GM18517 (cell line): ENCODE measurements around the gene CCDC24.

ENCODE experiments used
- ATAC-seq: cut with Tn5 transposase; IDR thresholded peaks from one replicate; pipeline ENCODE4 v1.9.1; 2021; ENCODE audit warnings: mild to moderate bottlenecking, moderate library complexity; ENCODE audit not compliant: unreplicated experiment

CCDC24 gene

GRCh38 chr1:43963006-43963405, 28.4 kb upstream of the CCDC24 start:
- no peak for ATAC-seq

DNA sequence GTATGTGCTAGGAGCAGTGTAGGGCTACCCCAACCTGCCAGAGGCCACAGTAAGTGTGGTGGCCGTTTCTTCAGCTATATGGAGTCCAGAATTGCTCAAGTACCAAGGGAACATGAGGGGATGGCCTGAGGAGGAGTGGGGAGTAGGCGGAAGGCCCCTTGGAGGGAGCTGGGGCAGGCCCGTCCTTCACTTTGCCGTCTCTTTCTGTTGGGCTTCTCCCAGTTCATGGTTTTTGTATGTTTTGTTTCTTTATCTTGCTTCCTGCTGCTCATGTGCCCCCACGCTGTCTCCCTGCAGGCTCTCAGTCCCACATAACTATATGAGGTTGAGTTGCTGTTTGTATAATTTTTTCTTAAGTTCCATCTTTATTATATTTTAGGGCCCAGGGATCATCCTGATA, 27.5 kb upstream of the CCDC24 start:
- no peak for ATAC-seq

- no peak for ATAC-seq
These were observed 26.1 kb upstream of the CCDC24 start for GRCh38 chr1:43965316-43965715.

- ATAC-seq = no peak
These were observed 23.0 kb upstream of the CCDC24 start for GRCh38 chr1:43968348-43968948.

GRCh38 chr1:43969416-43969745, 22.0 kb upstream of the CCDC24 start:
- ATAC-seq = no peak

DNA sequence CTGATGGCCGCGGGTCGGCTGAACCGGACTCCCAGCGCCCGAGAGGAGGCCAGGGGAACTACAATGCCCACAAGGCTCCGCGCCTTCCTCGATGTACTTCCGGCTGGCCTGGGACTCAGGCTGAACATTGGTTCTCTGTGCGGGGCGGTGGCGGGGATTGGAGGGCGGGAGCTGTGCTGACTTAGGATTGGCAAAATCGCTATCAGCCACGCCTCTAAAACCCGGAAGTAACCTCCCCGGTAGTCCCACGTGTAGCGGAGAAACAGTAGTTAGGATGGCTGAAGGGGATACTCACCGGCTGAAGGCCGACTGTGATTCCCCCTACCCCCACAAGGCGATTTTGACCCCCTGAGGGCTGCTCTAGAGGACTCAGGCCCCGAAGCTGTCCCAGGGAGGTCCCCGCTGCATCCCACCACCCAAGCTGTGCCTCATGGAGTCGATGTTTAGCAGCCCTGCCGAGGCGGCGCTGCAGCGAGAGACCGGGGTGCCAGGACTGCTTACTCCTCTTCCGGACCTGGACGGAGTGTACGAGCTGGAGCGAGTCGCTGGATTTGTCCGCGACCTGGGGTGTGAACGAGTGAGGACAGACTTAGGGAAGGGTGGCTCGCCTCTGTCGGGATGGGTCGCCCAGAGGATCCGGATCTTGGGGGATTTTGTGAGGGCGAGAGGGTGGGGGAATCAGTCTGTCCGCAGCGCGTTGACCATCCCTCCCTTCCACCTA, 21.5 kb upstream of the CCDC24 start, which contains the start of gene DPH2:
DPH2 (plus strand) TSS at position 265 of the 721 bp plus-strand sequence; CDS start at position 431, 166 bp downstream.
- ATAC-seq = peak; percentile 71

- ATAC-seq = no peak
These were observed 20.9 kb upstream of the CCDC24 start for GRCh38 chr1:43970502-43970901.

DNA sequence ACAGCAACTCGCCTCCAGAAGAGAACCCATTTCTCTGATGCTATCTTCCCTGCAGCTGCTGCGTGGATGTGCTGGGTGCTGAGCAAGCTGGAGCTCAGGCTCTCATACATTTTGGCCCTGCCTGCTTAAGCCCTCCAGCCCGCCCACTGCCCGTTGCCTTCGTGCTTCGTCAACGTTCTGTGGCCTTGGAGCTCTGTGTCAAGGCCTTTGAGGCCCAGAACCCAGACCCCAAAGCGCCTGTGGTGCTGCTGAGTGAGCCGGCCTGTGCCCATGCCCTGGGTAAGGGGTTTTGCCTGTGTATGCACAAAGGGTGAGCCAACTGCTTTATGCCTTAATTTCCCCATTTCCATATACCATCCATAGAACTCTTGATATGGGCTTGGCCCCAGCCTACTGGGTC, 20.5 kb upstream of the CCDC24 start:
- no peak for ATAC-seq

DNA sequence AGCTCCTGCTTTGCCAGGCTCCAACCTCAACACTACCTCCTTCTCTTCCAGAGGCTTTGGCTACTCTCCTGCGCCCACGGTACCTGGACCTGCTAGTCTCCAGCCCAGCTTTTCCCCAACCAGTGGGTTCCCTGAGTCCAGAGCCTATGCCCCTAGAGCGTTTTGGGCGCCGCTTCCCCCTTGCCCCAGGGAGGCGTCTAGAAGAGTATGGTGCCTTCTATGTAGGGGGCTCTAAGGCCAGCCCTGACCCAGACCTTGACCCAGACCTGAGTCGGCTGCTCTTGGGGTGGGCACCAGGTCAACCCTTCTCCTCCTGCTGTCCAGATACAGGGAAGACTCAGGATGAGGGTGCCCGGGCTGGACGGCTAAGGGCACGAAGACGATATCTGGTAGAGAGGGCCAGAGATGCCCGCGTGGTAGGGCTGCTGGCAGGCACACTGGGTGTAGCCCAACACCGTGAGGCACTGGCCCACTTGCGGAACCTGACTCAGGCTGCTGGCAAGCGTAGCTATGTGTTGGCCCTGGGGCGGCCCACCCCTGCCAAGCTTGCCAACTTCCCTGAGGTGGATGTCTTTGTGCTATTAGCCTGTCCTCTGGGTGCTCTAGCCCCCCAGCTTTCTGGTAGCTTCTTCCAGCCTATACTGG, 19.9 kb upstream of the CCDC24 start:
- ATAC-seq = no peak

DNA sequence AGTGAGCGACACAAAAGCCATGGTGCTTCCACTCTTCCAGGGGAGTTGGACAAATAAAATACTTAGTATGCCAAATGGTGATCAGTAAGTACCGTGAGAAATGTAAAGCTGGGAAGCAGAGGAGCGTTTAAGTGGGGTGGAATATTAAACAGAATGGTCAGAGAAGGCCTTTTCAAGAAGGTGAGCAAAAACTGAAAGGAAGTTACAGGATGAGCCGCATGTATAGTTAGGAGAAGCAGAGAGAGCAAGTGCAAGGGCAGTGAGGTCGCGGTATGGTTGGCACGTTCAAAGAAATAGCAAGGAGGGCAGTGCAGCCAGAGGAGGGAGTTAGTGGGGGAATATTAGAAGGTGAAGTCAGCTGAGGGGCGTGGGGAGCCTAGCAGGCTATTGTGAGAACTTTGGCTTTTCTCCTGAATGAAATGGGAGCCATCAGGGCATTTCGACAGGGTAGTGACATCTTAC, 17.4 kb upstream of the CCDC24 start:
- no peak for ATAC-seq

DNA sequence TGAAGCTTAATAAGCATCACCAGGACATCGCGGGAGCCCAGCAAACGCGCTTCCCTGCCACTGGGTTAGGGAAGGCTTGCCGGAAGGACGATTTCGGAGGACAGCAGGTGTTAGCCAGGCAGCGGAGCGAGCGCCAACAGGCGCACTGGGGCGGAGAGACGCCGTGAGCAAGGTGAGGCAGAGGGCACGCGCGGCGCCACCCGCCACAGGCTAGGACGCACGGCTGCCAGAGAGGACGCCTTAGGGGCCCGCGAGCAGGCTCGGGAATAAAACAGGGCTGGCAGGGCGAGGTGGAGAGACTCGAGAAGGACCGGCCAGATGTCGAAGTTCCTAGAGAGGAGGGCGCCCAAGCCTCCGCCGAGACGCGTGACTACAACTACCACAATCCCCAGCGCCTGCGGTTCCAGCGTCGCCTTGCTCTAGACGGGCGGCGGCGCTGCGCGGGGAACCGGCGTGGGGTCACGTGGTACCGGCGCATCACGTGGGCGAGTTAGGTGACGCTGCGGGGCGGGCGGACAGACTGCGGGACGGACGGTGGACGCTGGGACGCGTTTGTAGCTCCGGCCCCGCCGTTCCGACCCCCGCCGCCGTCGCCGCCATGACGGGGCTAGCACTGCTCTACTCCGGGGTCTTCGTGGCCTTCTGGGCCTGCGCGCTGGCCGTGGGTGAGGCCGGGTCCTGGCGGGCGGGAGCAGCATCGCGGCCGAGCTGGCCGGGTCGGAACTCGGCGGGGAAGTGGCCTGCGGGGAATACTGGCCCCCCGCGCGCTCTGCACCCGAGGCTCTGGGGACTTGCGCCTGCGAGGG, 16.8 kb upstream of the CCDC24 start, which contains the start of gene ATP6V0B:
ATP6V0B (plus strand) TSS at position 518 of the 806 bp plus-strand sequence; CDS start at position 599, 81 bp downstream.
- ATAC-seq = peak; percentile 57

- no peak for ATAC-seq
These were observed 16.0 kb upstream of the CCDC24 start for GRCh38 chr1:43975249-43975961.

- no peak for ATAC-seq
These were observed 15.4 kb upstream of the CCDC24 start for GRCh38 chr1:43976045-43976444.

GRCh38 chr1:43976890-43977289, 14.5 kb upstream of the CCDC24 start:
- no peak for ATAC-seq

DNA sequence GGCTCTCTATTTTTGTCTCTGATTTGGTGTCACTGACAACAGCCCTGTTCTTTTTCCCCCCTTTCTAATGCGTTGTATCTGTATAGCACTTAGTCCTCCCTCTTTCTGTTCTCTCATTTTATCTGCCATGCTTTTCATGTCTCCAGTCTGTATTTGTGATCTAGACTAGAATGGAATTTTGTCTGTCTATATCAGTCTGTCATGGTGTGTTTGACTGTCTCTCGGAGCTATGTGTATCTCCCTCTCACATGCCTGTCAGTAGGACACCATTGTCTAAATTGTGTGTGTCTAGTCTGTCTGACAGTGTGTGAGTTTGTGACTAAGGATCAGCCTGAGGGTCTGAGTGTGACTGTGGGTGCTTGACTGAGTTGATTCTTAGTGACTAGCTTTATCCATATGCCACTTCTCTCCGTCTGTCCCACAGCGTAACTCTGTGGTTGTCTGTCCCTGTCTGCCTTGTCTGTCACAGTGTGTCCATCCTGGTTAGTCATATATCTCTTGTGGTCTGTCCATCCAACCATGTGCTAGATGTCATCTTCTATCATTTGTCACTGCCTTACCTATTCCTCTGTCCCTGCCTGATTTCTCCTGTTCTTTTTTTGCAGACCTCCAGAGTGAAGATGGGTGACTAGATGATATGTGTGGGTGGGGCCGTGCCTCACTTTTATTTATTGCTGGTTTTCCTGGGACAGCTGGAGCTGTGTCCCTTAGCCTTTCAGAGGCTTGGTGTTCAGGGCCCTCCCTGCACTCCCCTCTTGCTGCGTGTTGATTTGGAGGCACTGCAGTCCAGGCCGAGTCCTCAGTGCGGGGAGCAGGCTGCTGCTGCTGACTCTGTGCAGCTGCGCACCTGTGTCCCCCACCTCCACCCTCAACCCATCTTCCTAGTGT, 13.8 kb upstream of the CCDC24 start:
- no peak for ATAC-seq

GRCh38 chr1:43978264-43978550, 13.2 kb upstream of the CCDC24 start:
- no peak for ATAC-seq

- no peak for ATAC-seq
These were observed 12.7 kb upstream of the CCDC24 start, which contains the start of gene B4GALT2 for GRCh38 chr1:43978551-43979260. B4GALT2 (plus strand) TSS chr1:43979210; CDS start chr1:43981161, 1,951 bp downstream.

GRCh38 chr1:43979261-43979527, 12.2 kb upstream of the CCDC24 start:
- ATAC-seq = no peak

GRCh38 chr1:43979528-43980254, 11.7 kb upstream of the CCDC24 start:
- no peak for ATAC-seq
